Stimulated activated CD4-positive, alpha-beta T cell treated with anti-CD3 and anti-CD28 coated beads, TNF-alpha, amount 100 ng/mL, for 1 hour (primary cell): Measurements from ENCODE around the gene ALOX5AP.

ENCODE experiments used
- DNase-seq, 3 donors: peaks; one replicate each; pipeline ENCODE4 v3.0.0-alpha.2; 2020; ENCODE audit warnings: low read depth in 3 of 3, low spot score in 1 of 3

Gene ALOX5AP

GRCh38 chr13:30759748-30760147, 24.4 kb downstream of the ALOX5AP start:
- DNase-seq = no peak

GRCh38 chr13:30762643-30763042, 27.3 kb downstream of the ALOX5AP start:
- no peak for DNase-seq

GRCh38 chr13:30763786-30764413, 28.6 kb downstream of the ALOX5AP start:
- no peak for DNase-seq

- no peak for DNase-seq
These were observed 30.9 kb downstream of the ALOX5AP start for GRCh38 chr13:30766231-30766630.

GRCh38 chr13:30770929-30771328, 35.6 kb downstream of the ALOX5AP start:
- DNase-seq = no peak

GRCh38 chr13:30773561-30773960, 38.2 kb downstream of the ALOX5AP start:
- no peak for DNase-seq

- DNase-seq = no peak
These were observed 38.9 kb downstream of the ALOX5AP start for GRCh38 chr13:30774214-30774730.

GRCh38 chr13:30776661-30777060, 41.3 kb downstream of the ALOX5AP start:
- DNase-seq = no peak

GRCh38 chr13:30779016-30779415, 43.7 kb downstream of the ALOX5AP start:
- no peak for DNase-seq

- no peak for DNase-seq
These were observed 44.3 kb downstream of the ALOX5AP start for GRCh38 chr13:30779608-30780007.

- DNase-seq = no peak
These were observed 45.1 kb downstream of the ALOX5AP start for GRCh38 chr13:30780338-30780981.

GRCh38 chr13:30785191-30785850, 50.0 kb downstream of the ALOX5AP start:
- DNase-seq = no peak

- no peak for DNase-seq
These were observed 51.3 kb downstream of the ALOX5AP start for GRCh38 chr13:30786648-30787047.

- DNase-seq = no peak
These were observed 52.6 kb downstream of the ALOX5AP start for GRCh38 chr13:30787738-30788525.

- no peak for DNase-seq
These were observed 54.0 kb downstream of the ALOX5AP start for GRCh38 chr13:30789166-30789862.

- DNase-seq = no peak
These were observed 55.2 kb downstream of the ALOX5AP start for GRCh38 chr13:30790592-30790991.

- no peak for DNase-seq
These were observed 56.1 kb downstream of the ALOX5AP start for GRCh38 chr13:30791354-30792001.

GRCh38 chr13:30792285-30793000, 57.1 kb downstream of the ALOX5AP start:
- DNase-seq = no peak

- DNase-seq = no peak
These were observed 60.8 kb downstream of the ALOX5AP start for GRCh38 chr13:30796132-30796572.
